Measurements from ENCODE around the gene MARK4.

MARK4 gene

GRCh38 chr19:45352062-45352461, 101.0 kb downstream of the MARK4 start:
- Histone ChIP-seq H3K9ac (ENCODE audit: low read length) (no peak overlapping the region), H3K27ac (ENCODE audit: low read depth, low read length) (no peak overlapping the region), H3K4me3 (ENCODE audit: low read length) (no peak overlapping the region), H3K27me3 (ENCODE audit: control insufficient read depth, insufficient read depth, low read length) (peaks cover 9% of the 10 kb centered on the region), H3K36me3 (ENCODE audit: control insufficient read depth, insufficient read depth, low read length) (peaks cover 9% of the 10 kb centered on the region), H3K4me1 (ENCODE audit: control insufficient read depth, insufficient read depth, low read length) (no peaks in the 10 kb centered on the region)

GRCh38 chr19:45352471-45352870, 101.4 kb downstream of the MARK4 start:
- Histone ChIP-seq H3K9ac (ENCODE audit: low read length) (no peak overlapping the region), H3K36me3 (ENCODE audit: control insufficient read depth, insufficient read depth, low read length) (peaks cover 9% of the 10 kb centered on the region), H3K4me1 (ENCODE audit: control insufficient read depth, insufficient read depth, low read length) (no peaks in the 10 kb centered on the region), H3K4me3 (ENCODE audit: low read length) (no peak overlapping the region), H3K27me3 (ENCODE audit: control insufficient read depth, insufficient read depth, low read length) (peaks cover 7% of the 10 kb centered on the region), H3K27ac (ENCODE audit: low read depth, low read length) (no peak overlapping the region)

- H3K36me3 ChIP-seq (ENCODE audit: control insufficient read depth, insufficient read depth, low read length): peaks cover 9% of the 10 kb centered on the region
- H3K27me3 ChIP-seq (ENCODE audit: control insufficient read depth, insufficient read depth, low read length): no peaks in the 10 kb centered on the region
- H3K4me3 ChIP-seq (ENCODE audit: low read length): no peak overlapping the region
- H3K27ac ChIP-seq (ENCODE audit: low read depth, low read length): no peak overlapping the region
- H3K9ac ChIP-seq (ENCODE audit: low read length): no peak overlapping the region
- no peaks in the 10 kb centered on the region for H3K4me1 ChIP-seq (ENCODE audit: control insufficient read depth, insufficient read depth, low read length)
These were observed 102.1 kb downstream of the MARK4 start for GRCh38 chr19:45352914-45353796.

- Histone ChIP-seq H3K27ac (ENCODE audit: low read depth, low read length) (no peak overlapping the region), H3K4me1 (ENCODE audit: control insufficient read depth, insufficient read depth, low read length) (no peaks in the 10 kb centered on the region), H3K36me3 (ENCODE audit: control insufficient read depth, insufficient read depth, low read length) (peaks cover 9% of the 10 kb centered on the region), H3K4me3 (ENCODE audit: low read length) (no peak overlapping the region), H3K27me3 (ENCODE audit: control insufficient read depth, insufficient read depth, low read length) (no peaks in the 10 kb centered on the region), H3K9ac (ENCODE audit: low read length) (no peak overlapping the region)
These were observed 103.3 kb downstream of the MARK4 start for GRCh38 chr19:45354241-45354842.

All from rectal smooth muscle tissue (tissue), 1 donor.